GM23338 (cell line): ENCODE results near the gene MICAL3. TPM values are rescaled to one million over a fixed set of nuclear protein-coding genes. Genes with fewer than 3 reads are reported as not detected.

Source experiments
- ATAC-seq: fragments of 200-7000 bp; cut with Tn5 transposase; 3 replicates; pipeline ENCODE4 v1.9.1; 2020
- DNase-seq: peaks from one replicate; pipeline ENCODE4 v3.0.0-alpha.2; 2015; ENCODE audit warnings: low spot score
- H2AFZ ChIP-seq: fragments of 200-600 bp; sonication (generic); 2 replicates; pipeline ENCODE4 v1.8.0; 2016; ENCODE audit warnings: antibody characterized with exemption, mild to moderate bottlenecking, moderate library complexity
- H3F3A ChIP-seq: fragments of 200-600 bp; sonication (generic); replicated peaks from 2 replicates; pipeline ENCODE4 v1.8.0; 2017; ENCODE audit warnings: antibody characterized with exemption, mixed run types, low read depth
- H3K27ac ChIP-seq: fragments of 200-600 bp; sonication (generic); 2 replicates; pipeline ENCODE4 v1.6.1; 2016; ENCODE audit warnings: low read depth
- H3K27me3 ChIP-seq: fragments of 200-600 bp; sonication (generic); 2 replicates; pipeline ENCODE4 v1.8.0; 2016; ENCODE audit warnings: mild to moderate bottlenecking, mixed run types, moderate library complexity; ENCODE audit not compliant: insufficient read depth
- H3K36me3 ChIP-seq: fragments of 200-600 bp; sonication (generic); 2 replicates; pipeline ENCODE4 v1.8.0; 2016; ENCODE audit warnings: mild to moderate bottlenecking; ENCODE audit not compliant: insufficient read depth
- H3K4me1 ChIP-seq: fragments of 200-600 bp; sonication (generic); 2 replicates; pipeline ENCODE4 v1.8.0; 2016; ENCODE audit warnings: mild to moderate bottlenecking, moderate library complexity; ENCODE audit not compliant: insufficient read depth
- H3K4me2 ChIP-seq: fragments of 200-600 bp; sonication (generic); 2 replicates; pipeline ENCODE4 v1.7.1; 2017; ENCODE audit warnings: mixed run types
- H3K4me3 ChIP-seq: fragments of 200-600 bp; sonication (generic); 2 replicates; pipeline ENCODE4 v1.6.1; 2016; ENCODE audit warnings: mixed run types
- H3K79me2 ChIP-seq: fragments of 200-600 bp; sonication (generic); replicated peaks from 2 replicates; pipeline ENCODE4 v1.8.0; 2017; ENCODE audit warnings: mild to moderate bottlenecking; ENCODE audit not compliant: insufficient read depth
- H3K9me2 ChIP-seq: fragments of 200-600 bp; sonication (generic); 2 replicates; pipeline ENCODE4 v1.8.0; 2017; ENCODE audit not compliant: insufficient read depth
- H4K20me1 ChIP-seq: fragments of 200-600 bp; sonication (generic); replicated peaks from 2 replicates; pipeline ENCODE4 v1.8.0; 2017; ENCODE audit warnings: mild to moderate bottlenecking; ENCODE audit not compliant: insufficient read depth
- H3K27ac Mint-ChIP-seq: 2 replicates; pipeline ENCODE4 v1.8.0; 2020; ENCODE audit warnings: inconsistent platforms, mild to moderate bottlenecking, moderate library complexity, mixed read lengths
- H3K27me3 Mint-ChIP-seq: 3 replicates; pipeline ENCODE4 v1.8.0; 2022; ENCODE audit warnings: low read depth, mild to moderate bottlenecking, moderate library complexity, mixed read lengths, inconsistent platforms; ENCODE audit not compliant: insufficient read depth, poor library complexity
- H3K36me3 Mint-ChIP-seq: 3 replicates; pipeline ENCODE4 v1.8.0; 2021; ENCODE audit warnings: low read depth, mild to moderate bottlenecking, inconsistent platforms, moderate library complexity, mixed read lengths
- H3K4me1 Mint-ChIP-seq: 3 replicates; pipeline ENCODE4 v1.8.0; 2020; ENCODE audit warnings: mild to moderate bottlenecking, inconsistent platforms, mixed read lengths
- H3K4me3 Mint-ChIP-seq: 3 replicates; pipeline ENCODE4 v1.8.0; 2021; ENCODE audit warnings: moderate library complexity, mild to moderate bottlenecking, inconsistent platforms, mixed read lengths
- H3K9me3 Mint-ChIP-seq: 3 replicates; pipeline ENCODE4 v1.8.0; 2020; ENCODE audit warnings: moderate library complexity, mild to moderate bottlenecking, inconsistent platforms, mixed read lengths
- CREB1 ChIP-seq: fragments of 250-450 bp; sonication (Bioruptor Pico); IDR thresholded peaks from 2 replicates; pipeline ENCODE4 v1.5.0; 2020; ENCODE audit warnings: low read depth, mild to moderate bottlenecking, moderate library complexity
- EZH2 ChIP-seq: fragments of 200-600 bp; sonication (generic); IDR thresholded peaks from one replicate; pipeline ENCODE4 v1.8.0; 2017; ENCODE audit warnings: antibody characterized with exemption, mild to moderate bottlenecking, low read depth; ENCODE audit not compliant: unreplicated experiment
- EZH2phosphoT487 ChIP-seq: fragments of 200-600 bp; sonication (generic); IDR thresholded peaks from one replicate; pipeline ENCODE4 v1.8.1; 2018; ENCODE audit warnings: antibody characterized with exemption; ENCODE audit not compliant: unreplicated experiment
- JUNB ChIP-seq: IDR thresholded peaks from one replicate; pipeline ENCODE4 v1.6.1; 2016; ENCODE audit warnings: antibody characterized with exemption; ENCODE audit not compliant: unreplicated experiment
- NANOG ChIP-seq: IDR thresholded peaks from 2 replicates; pipeline ENCODE4 v1.6.1; 2016; ENCODE audit warnings: antibody characterized with exemption, borderline replicate concordance
- POLR2AphosphoS5 ChIP-seq: IDR thresholded peaks from 2 replicates; pipeline ENCODE4 v1.6.1; 2016; ENCODE audit warnings: antibody characterized with exemption, low read depth
- STAT1 ChIP-seq: IDR thresholded peaks from one replicate; pipeline ENCODE4 v1.6.1; 2016; ENCODE audit warnings: antibody characterized with exemption; ENCODE audit not compliant: unreplicated experiment
- ZNF114 ChIP-seq: fragments of 250-450 bp; sonication (Bioruptor Pico); IDR thresholded peaks from 2 replicates; pipeline ENCODE4 v1.5.0; 2020; ENCODE audit warnings: mild to moderate bottlenecking, moderate library complexity
- ZNF331 ChIP-seq: fragments of 250-450 bp; sonication (Bioruptor Pico); IDR thresholded peaks from 2 replicates; pipeline ENCODE4 v1.5.0; 2020; ENCODE audit warnings: low read depth, mild to moderate bottlenecking, moderate library complexity
- polyA plus RNA-seq: library from polyadenylated mRNA; unstranded; fragments of >200 nt; fragmentation: Nextera tagmentation; extraction: Ambion mirVana; gene quantifications from 2 replicates; pipeline ENCODE4 v1.2.1, GENCODE V29; 2016
- total RNA-seq: library from RNA; depleted of rRNA; stranded (reverse); fragments of >200 nt; shearing (Covaris generic); gene quantifications from 2 replicates; pipeline ENCODE4 v1.2.3, GENCODE V29; 2014
- TF ChIP-seq, protein P1 (sequence below): IDR thresholded peaks from 2 replicates; pipeline ENCODE4 v1.6.1; 2016; ENCODE audit warnings: antibody characterized with exemption
- TF ChIP-seq, protein P2 (sequence below): fragments of 250-450 bp; sonication (Bioruptor Pico); IDR thresholded peaks from 2 replicates; pipeline ENCODE4 v1.5.0; 2020; ENCODE audit warnings: mild to moderate bottlenecking, moderate library complexity
- TF ChIP-seq, protein P3 (sequence below): IDR thresholded peaks from one replicate; pipeline ENCODE4 v1.6.1; 2018; ENCODE audit warnings: antibody characterized with exemption; ENCODE audit not compliant: unreplicated experiment
- TF ChIP-seq, protein P4 (sequence below), 2 experiments: fragments of 200-600 bp in 1 of 2; sonication (generic) in 1 of 2; conservative IDR thresholded peaks; 2 replicates each; pipeline versions ENCODE4 v1.5.1 to v1.6.1; 2016 to 2017; ENCODE audit warnings: antibody characterized with exemption in 2 of 2, low read depth in 2 of 2, mild to moderate bottlenecking in 2 of 2, moderate library complexity in 1 of 2

The MICAL3 gene
- total and polyA plus RNA-seq, 2 experiments from 2014 or later, result 10.1 to 33.9 TPM

DNA sequence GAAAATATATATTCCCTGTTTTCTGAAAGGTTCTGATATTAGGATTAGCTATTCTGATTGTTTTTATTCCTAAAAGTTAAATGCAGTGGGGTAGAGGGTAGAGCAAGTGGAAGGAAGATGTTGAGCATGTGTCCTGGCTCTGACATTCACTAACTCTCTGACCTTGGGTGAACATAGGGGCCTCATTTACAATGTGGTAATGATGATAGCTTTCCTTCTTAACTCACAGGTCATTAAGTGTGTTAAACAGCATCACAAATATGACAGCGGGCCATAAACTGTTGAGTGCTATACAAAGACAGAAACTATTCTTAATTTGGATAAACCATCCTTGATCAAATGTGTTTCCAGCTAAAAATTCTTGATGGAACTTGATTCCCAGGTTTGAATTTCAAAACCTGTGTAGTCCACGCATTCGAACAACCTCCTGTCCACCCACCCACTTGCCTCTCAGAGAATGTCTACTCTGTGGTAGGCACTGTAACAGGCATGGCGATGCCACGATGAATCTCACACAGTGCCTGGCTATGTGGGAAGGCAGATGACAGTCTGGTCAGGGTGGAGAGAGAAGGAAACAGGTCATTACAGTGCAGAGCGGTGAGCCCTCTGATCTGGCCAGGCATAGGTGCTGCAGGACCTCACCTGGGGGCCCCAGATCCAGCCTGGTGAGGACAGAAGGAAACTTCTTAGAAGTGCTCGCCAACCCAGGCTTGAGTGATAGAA is 34.2 kb upstream of the MICAL3 start:
- Mint-ChIP-seq H3K27me3 (peaks cover 8% of the 10 kb centered on the region), H3K27ac (no peak overlapping the region), H3K4me1 (no peaks in the 10 kb centered on the region; the same call in 2 of the 3 replicates), H3K4me3 (no peak overlapping the region), H3K36me3 (no peaks in the 10 kb centered on the region; the same call in 2 of the 3 replicates), H3K9me3 (peaks cover 11% of the 10 kb centered on the region)
- Histone ChIP-seq H3F3A (no peaks in the 10 kb centered on the region), H3K4me1 (no peaks in the 10 kb centered on the region), H4K20me1 (no peaks in the 10 kb centered on the region), H2AFZ (no peak overlapping the region), H3K27me3 (no peaks in the 10 kb centered on the region), H3K36me3 (no peaks in the 10 kb centered on the region), H3K4me2 (no peak overlapping the region), H3K27ac (no peak overlapping the region), H3K9me2 (no peaks in the 10 kb centered on the region), H3K4me3 (no peak overlapping the region), H3K79me2 (no peaks in the 10 kb centered on the region)
- DNase-seq (no peak), ATAC-seq (no peak)
- TF ChIP-seq EZH2phosphoT487 (no peak), CREB1 (CRISPR knock-in tag) (no peak), EZH2 (no peak), NANOG (no peak), POLR2AphosphoS5 (no peak), STAT1 (no peak), ZNF331 (CRISPR knock-in tag) (no peak), ZNF114 (CRISPR knock-in tag) (no peak), JUNB (no peak)
- TF ChIP-seq, protein P1, sequence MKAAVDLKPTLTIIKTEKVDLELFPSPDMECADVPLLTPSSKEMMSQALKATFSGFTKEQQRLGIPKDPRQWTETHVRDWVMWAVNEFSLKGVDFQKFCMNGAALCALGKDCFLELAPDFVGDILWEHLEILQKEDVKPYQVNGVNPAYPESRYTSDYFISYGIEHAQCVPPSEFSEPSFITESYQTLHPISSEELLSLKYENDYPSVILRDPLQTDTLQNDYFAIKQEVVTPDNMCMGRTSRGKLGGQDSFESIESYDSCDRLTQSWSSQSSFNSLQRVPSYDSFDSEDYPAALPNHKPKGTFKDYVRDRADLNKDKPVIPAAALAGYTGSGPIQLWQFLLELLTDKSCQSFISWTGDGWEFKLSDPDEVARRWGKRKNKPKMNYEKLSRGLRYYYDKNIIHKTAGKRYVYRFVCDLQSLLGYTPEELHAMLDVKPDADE, result no peak
- TF ChIP-seq, protein P2, sequence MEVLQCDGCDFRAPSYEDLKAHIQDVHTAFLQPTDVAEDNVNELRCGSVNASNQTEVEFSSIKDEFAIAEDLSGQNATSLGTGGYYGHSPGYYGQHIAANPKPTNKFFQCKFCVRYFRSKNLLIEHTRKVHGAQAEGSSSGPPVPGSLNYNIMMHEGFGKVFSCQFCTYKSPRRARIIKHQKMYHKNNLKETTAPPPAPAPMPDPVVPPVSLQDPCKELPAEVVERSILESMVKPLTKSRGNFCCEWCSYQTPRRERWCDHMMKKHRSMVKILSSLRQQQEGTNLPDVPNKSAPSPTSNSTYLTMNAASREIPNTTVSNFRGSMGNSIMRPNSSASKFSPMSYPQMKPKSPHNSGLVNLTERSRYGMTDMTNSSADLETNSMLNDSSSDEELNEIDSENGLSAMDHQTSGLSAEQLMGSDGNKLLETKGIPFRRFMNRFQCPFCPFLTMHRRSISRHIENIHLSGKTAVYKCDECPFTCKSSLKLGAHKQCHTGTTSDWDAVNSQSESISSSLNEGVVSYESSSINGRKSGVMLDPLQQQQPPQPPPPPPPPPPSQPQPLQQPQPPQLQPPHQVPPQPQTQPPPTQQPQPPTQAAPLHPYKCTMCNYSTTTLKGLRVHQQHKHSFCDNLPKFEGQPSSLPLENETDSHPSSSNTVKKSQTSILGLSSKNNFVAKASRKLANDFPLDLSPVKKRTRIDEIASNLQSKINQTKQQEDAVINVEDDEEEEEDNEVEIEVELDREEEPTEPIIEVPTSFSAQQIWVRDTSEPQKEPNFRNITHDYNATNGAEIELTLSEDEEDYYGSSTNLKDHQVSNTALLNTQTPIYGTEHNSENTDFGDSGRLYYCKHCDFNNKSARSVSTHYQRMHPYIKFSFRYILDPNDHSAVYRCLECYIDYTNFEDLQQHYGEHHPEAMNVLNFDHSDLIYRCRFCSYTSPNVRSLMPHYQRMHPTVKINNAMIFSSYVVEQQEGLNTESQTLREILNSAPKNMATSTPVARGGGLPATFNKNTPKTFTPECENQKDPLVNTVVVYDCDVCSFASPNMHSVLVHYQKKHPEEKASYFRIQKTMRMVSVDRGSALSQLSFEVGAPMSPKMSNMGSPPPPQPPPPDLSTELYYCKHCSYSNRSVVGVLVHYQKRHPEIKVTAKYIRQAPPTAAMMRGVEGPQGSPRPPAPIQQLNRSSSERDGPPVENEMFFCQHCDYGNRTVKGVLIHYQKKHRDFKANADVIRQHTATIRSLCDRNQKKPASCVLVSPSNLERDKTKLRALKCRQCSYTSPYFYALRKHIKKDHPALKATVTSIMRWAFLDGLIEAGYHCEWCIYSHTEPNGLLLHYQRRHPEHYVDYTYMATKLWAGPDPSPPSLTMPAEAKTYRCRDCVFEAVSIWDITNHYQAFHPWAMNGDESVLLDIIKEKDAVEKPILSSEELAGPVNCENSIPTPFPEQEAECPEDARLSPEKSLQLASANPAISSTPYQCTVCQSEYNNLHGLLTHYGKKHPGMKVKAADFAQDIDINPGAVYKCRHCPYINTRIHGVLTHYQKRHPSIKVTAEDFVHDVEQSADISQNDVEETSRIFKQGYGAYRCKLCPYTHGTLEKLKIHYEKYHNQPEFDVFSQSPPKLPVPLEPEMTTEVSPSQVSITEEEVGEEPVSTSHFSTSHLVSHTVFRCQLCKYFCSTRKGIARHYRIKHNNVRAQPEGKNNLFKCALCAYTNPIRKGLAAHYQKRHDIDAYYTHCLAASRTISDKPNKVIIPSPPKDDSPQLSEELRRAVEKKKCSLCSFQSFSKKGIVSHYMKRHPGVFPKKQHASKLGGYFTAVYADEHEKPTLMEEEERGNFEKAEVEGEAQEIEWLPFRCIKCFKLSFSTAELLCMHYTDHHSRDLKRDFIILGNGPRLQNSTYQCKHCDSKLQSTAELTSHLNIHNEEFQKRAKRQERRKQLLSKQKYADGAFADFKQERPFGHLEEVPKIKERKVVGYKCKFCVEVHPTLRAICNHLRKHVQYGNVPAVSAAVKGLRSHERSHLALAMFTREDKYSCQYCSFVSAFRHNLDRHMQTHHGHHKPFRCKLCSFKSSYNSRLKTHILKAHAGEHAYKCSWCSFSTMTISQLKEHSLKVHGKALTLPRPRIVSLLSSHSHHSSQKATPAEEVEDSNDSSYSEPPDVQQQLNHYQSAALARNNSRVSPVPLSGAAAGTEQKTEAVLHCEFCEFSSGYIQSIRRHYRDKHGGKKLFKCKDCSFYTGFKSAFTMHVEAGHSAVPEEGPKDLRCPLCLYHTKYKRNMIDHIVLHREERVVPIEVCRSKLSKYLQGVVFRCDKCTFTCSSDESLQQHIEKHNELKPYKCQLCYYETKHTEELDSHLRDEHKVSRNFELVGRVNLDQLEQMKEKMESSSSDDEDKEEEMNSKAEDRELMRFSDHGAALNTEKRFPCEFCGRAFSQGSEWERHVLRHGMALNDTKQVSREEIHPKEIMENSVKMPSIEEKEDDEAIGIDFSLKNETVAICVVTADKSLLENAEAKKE (CRISPR knock-in tag), result no peak
- TF ChIP-seq, protein P3, sequence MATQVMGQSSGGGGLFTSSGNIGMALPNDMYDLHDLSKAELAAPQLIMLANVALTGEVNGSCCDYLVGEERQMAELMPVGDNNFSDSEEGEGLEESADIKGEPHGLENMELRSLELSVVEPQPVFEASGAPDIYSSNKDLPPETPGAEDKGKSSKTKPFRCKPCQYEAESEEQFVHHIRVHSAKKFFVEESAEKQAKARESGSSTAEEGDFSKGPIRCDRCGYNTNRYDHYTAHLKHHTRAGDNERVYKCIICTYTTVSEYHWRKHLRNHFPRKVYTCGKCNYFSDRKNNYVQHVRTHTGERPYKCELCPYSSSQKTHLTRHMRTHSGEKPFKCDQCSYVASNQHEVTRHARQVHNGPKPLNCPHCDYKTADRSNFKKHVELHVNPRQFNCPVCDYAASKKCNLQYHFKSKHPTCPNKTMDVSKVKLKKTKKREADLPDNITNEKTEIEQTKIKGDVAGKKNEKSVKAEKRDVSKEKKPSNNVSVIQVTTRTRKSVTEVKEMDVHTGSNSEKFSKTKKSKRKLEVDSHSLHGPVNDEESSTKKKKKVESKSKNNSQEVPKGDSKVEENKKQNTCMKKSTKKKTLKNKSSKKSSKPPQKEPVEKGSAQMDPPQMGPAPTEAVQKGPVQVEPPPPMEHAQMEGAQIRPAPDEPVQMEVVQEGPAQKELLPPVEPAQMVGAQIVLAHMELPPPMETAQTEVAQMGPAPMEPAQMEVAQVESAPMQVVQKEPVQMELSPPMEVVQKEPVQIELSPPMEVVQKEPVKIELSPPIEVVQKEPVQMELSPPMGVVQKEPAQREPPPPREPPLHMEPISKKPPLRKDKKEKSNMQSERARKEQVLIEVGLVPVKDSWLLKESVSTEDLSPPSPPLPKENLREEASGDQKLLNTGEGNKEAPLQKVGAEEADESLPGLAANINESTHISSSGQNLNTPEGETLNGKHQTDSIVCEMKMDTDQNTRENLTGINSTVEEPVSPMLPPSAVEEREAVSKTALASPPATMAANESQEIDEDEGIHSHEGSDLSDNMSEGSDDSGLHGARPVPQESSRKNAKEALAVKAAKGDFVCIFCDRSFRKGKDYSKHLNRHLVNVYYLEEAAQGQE, result no peak
- TF ChIP-seq, protein P4, sequence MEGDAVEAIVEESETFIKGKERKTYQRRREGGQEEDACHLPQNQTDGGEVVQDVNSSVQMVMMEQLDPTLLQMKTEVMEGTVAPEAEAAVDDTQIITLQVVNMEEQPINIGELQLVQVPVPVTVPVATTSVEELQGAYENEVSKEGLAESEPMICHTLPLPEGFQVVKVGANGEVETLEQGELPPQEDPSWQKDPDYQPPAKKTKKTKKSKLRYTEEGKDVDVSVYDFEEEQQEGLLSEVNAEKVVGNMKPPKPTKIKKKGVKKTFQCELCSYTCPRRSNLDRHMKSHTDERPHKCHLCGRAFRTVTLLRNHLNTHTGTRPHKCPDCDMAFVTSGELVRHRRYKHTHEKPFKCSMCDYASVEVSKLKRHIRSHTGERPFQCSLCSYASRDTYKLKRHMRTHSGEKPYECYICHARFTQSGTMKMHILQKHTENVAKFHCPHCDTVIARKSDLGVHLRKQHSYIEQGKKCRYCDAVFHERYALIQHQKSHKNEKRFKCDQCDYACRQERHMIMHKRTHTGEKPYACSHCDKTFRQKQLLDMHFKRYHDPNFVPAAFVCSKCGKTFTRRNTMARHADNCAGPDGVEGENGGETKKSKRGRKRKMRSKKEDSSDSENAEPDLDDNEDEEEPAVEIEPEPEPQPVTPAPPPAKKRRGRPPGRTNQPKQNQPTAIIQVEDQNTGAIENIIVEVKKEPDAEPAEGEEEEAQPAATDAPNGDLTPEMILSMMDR (conservative IDR thresholded peaks at IDR 0.05; ENCODE audit: low read depth in 2 of 2), result no peak
